ENCODE measurements around the gene ZNF766.

DNA sequence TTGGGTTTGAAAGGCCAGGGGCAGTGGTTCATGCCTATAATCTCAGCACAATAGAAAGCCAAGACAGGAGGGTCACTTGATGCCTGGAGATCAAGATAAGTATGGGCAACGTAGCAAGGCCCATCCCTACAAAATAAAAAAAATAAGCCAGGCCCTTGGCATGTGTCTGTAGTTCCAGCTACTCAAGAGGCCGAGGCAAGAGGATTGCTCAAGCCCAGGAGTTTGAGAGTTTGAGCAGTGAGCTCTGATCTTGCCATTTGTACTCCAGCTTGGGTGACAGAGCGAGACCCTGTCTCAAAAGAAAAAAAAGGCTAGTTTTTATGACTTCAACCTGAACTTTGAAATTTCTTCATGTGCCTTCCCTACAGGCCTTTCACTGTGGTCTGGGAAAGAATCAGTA is 22.4 kb downstream of the ZNF766 start:
- TF ChIP-seq EZH2phosphoT487 (IDR thresholded peaks at IDR 0.05; ENCODE audit: borderline replicate concordance, low read length), result no peak
- TF ChIP-seq, protein P1, sequence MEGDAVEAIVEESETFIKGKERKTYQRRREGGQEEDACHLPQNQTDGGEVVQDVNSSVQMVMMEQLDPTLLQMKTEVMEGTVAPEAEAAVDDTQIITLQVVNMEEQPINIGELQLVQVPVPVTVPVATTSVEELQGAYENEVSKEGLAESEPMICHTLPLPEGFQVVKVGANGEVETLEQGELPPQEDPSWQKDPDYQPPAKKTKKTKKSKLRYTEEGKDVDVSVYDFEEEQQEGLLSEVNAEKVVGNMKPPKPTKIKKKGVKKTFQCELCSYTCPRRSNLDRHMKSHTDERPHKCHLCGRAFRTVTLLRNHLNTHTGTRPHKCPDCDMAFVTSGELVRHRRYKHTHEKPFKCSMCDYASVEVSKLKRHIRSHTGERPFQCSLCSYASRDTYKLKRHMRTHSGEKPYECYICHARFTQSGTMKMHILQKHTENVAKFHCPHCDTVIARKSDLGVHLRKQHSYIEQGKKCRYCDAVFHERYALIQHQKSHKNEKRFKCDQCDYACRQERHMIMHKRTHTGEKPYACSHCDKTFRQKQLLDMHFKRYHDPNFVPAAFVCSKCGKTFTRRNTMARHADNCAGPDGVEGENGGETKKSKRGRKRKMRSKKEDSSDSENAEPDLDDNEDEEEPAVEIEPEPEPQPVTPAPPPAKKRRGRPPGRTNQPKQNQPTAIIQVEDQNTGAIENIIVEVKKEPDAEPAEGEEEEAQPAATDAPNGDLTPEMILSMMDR (IDR thresholded peaks at IDR 0.05; ENCODE audit: low read depth, low read length, poor library complexity, severe bottlenecking), result no peak
